CD14-positive monocyte (primary cell): ENCODE measurements around the gene NATD1. TPM values are rescaled to one million over a fixed set of nuclear protein-coding genes. Genes with fewer than 3 reads are reported as not detected.

ENCODE experiments used
- DNase-seq, 3 donors: peaks; one replicate each; pipeline ENCODE4 v3.0.0-alpha.2; 2011 to 2022
- H2AFZ ChIP-seq: 2 replicates; pipeline ENCODE4 v1.6.0; 2012; ENCODE audit warnings: mild to moderate bottlenecking, low read depth, low read length, inconsistent platforms; ENCODE audit not compliant: insufficient read depth, poor library complexity, severe bottlenecking
- H3K27ac ChIP-seq, 2 donors: 1 replicate in 1 of 2; 2 replicates in 1 of 2; pipeline ENCODE4 v1.5.1; 2012 to 2013; ENCODE audit warnings: low read length in 2 of 2, control low read depth in 1 of 2, inconsistent platforms in 1 of 2, low read depth in 1 of 2, mild to moderate bottlenecking in 1 of 2
- H3K27me3 ChIP-seq, 2 donors: one replicate each; pipeline versions ENCODE4 v1.6.0 to v1.6.1; 2011 to 2013; ENCODE audit warnings: low read length in 2 of 2; ENCODE audit not compliant: control insufficient read depth in 2 of 2, insufficient read depth in 2 of 2
- H3K36me3 ChIP-seq, 2 donors: replicated peaks in 1 of 2; 1 replicate in 1 of 2; 2 replicates in 1 of 2; pipeline versions ENCODE4 v1.5.1 to v1.6.1; 2012 to 2013; ENCODE audit warnings: low read length in 2 of 2, control low read depth in 1 of 2, inconsistent platforms in 1 of 2, mild to moderate bottlenecking in 1 of 2; ENCODE audit not compliant: insufficient read depth in 2 of 2, control insufficient read depth in 1 of 2
- H3K4me1 ChIP-seq, 2 donors: 1 replicate in 1 of 2; 2 replicates in 1 of 2; pipeline versions ENCODE4 v1.5.1 to v1.6.1; 2012 to 2013; ENCODE audit warnings: low read length in 2 of 2, control low read depth in 1 of 2, inconsistent platforms in 1 of 2, mild to moderate bottlenecking in 1 of 2, moderate library complexity in 1 of 2; ENCODE audit not compliant: insufficient read depth in 2 of 2, control insufficient read depth in 1 of 2
- H3K4me2 ChIP-seq: replicated peaks from 2 replicates; pipeline ENCODE3; 2012; ENCODE audit warnings: low read length, moderate library complexity, mild to moderate bottlenecking; ENCODE audit not compliant: poor library complexity, severe bottlenecking; ENCODE audit errors: extremely low read depth
- H3K4me3 ChIP-seq, 3 experiments: fragments of 200-600 bp in 1 of 3; sonication (generic) in 1 of 3; replicated peaks in 1 of 3; 1 replicate in 2 of 3; 2 replicates in 1 of 3; pipeline ENCODE4 v1.5.1; 2011 to 2013; ENCODE audit warnings: low read length in 3 of 3, mild to moderate bottlenecking in 3 of 3, control low read depth in 2 of 3, low read depth in 2 of 3, inconsistent platforms in 1 of 3, moderate library complexity in 1 of 3
- H3K79me2 ChIP-seq: 2 replicates; pipeline ENCODE4 v1.6.0; 2012; ENCODE audit warnings: mild to moderate bottlenecking, control low read depth, inconsistent platforms, low read length, moderate library complexity; ENCODE audit not compliant: insufficient read depth
- H3K9ac ChIP-seq: 2 replicates; pipeline ENCODE4 v1.6.0; 2017; ENCODE audit warnings: low read length, mild to moderate bottlenecking; ENCODE audit not compliant: insufficient read depth, poor library complexity, severe bottlenecking
- H3K9me3 ChIP-seq, 2 donors: replicated peaks in 1 of 2; 1 replicate in 1 of 2; 2 replicates in 1 of 2; pipeline versions ENCODE4 v1.5.1 to v1.6.1; 2012 to 2013; ENCODE audit warnings: low read length in 2 of 2, control low read depth in 1 of 2; ENCODE audit not compliant: control insufficient read depth in 1 of 2, insufficient read depth in 1 of 2
- H4K20me1 ChIP-seq: 2 replicates; pipeline ENCODE4 v1.6.0; 2012; ENCODE audit warnings: mild to moderate bottlenecking, low read length, control low read depth, moderate library complexity; ENCODE audit not compliant: insufficient read depth
- H3K27ac Mint-ChIP-seq, 7 donors: one replicate each; pipeline ENCODE4 v1.8.0; 2020; ENCODE audit warnings: mild to moderate bottlenecking in 7 of 7, mixed read lengths in 7 of 7, moderate library complexity in 6 of 7, inconsistent platforms in 2 of 7
- H3K27me3 Mint-ChIP-seq, 3 donors: one replicate each; pipeline ENCODE4 v1.8.0; 2021 to 2022; ENCODE audit warnings: low read depth in 3 of 3, mild to moderate bottlenecking in 3 of 3, mixed read lengths in 3 of 3, moderate library complexity in 3 of 3, inconsistent platforms in 1 of 3
- H3K36me3 Mint-ChIP-seq, 2 donors: one replicate each; pipeline ENCODE4 v1.8.0; 2020; ENCODE audit warnings: mixed read lengths in 2 of 2, inconsistent platforms in 1 of 2, mild to moderate bottlenecking in 1 of 2
- H3K4me1 Mint-ChIP-seq: one replicate; pipeline ENCODE4 v1.8.0; 2020; ENCODE audit warnings: mild to moderate bottlenecking, mixed read lengths
- H3K4me3 Mint-ChIP-seq, 2 donors: one replicate each; pipeline ENCODE4 v1.8.0; 2020; ENCODE audit warnings: mild to moderate bottlenecking in 2 of 2, mixed read lengths in 2 of 2, moderate library complexity in 1 of 2
- H3K9me3 Mint-ChIP-seq, 7 donors: one replicate each; pipeline ENCODE4 v1.8.0; 2020 to 2022; ENCODE audit warnings: mixed read lengths in 7 of 7, mild to moderate bottlenecking in 6 of 7, moderate library complexity in 6 of 7, inconsistent platforms in 2 of 7
- WGBS: methylation state at CpG from one replicate; pipeline ENCODE4 v1.1.5; 2013; ENCODE audit warnings: missing lambda C conversion rate; ENCODE audit not compliant: insufficient coverage; 5-methylcytosine and 5-hydroxymethylcytosine counted together
- intact Hi-C, 2 donors: fragments of 100-400 bp; cut with micrococcal nuclease; formaldehyde crosslinking; loops; one replicate each; pipeline versions ENCODE4 v1.15.0 to v1.15.1; 2023
- polyA plus RNA-seq, 3 donors: library from polyadenylated mRNA; depleted of rRNA in 1 of 3; unstranded in 2 of 3; stranded (reverse) in 1 of 3; fragments of 300-500 nt in 2 of 3; fragments of >200 nt in 1 of 3; fragmentation: Illumina TruSeq in 2 of 3; gene quantifications; 1 replicate in 2 of 3; 2 replicates in 1 of 3; pipeline ENCODE4 v1.2.3, GENCODE V29; 2012 to 2021
- small RNA-seq: library from RNA; depleted of rRNA; stranded (forward); fragments of <200 nt; gene quantifications from one replicate; pipeline ENCODE3, GENCODE V24; 2012; ENCODE audit warnings: low read depth; ENCODE audit not compliant: insufficient read length
- TF ChIP-seq, protein P1 (sequence below): fragments of 200-600 bp; IDR thresholded peaks from one replicate; pipeline ENCODE4 v1.8.0; 2022; ENCODE audit warnings: antibody characterized with exemption, mild to moderate bottlenecking

NATD1 gene
- polyA plus RNA-seq, 3 donors, result 3.0 to 13.6 (median 3.8) TPM

DNA sequence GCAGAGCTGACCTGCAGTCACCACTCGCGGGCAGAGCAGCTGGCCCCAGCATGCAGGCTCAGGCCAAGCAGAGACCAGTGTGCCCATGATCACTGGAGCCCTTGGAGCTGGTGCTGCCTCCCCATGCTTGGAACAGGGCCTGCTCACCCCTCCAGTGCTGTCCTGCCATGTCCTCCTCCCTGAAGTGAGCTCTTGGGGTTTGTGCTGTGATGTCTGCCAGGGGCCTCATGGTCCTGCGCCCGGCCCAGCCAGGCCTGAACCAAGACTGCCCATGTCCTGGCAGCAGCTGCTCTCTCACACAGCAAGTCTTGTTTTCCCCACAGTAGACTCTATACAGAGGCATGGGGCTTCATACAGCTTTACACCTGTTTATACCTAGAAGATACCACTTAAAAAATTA lies 63.8 kb downstream of the NATD1 start:
- Mint-ChIP-seq H3K27ac (peak overlapping the region in 4 of 7 donors; percentile 15 to 37 (median 21)), H3K36me3 (peaks cover 54 to 82% of the 10 kb centered on the region in 2 donors), H3K27me3 (no peaks in the 10 kb centered on the region), H3K9me3 (peaks cover 0 to 3% (median 0%) of the 10 kb centered on the region in 7 donors), H3K4me3 (no peak overlapping the region), H3K4me1 (peaks cover 31% of the 10 kb centered on the region)
- no peaks in the 10 kb centered on the region for H3K27me3 ChIP-seq
- H3K9me3 ChIP-seq, result no peaks in the 10 kb centered on the region
- TF ChIP-seq, protein P1, sequence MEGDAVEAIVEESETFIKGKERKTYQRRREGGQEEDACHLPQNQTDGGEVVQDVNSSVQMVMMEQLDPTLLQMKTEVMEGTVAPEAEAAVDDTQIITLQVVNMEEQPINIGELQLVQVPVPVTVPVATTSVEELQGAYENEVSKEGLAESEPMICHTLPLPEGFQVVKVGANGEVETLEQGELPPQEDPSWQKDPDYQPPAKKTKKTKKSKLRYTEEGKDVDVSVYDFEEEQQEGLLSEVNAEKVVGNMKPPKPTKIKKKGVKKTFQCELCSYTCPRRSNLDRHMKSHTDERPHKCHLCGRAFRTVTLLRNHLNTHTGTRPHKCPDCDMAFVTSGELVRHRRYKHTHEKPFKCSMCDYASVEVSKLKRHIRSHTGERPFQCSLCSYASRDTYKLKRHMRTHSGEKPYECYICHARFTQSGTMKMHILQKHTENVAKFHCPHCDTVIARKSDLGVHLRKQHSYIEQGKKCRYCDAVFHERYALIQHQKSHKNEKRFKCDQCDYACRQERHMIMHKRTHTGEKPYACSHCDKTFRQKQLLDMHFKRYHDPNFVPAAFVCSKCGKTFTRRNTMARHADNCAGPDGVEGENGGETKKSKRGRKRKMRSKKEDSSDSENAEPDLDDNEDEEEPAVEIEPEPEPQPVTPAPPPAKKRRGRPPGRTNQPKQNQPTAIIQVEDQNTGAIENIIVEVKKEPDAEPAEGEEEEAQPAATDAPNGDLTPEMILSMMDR, result no peak
- no peak overlapping the region for H3K4me2 ChIP-seq
- H3K4me1 ChIP-seq, result peaks cover 22% of the 10 kb centered on the region in 2 donors
- peaks cover 42 to 65% of the 10 kb centered on the region in 2 donors for H3K36me3 ChIP-seq
- WGBS, result 100% methylated on average over 4 of the region's 4 CpGs
- no peak overlapping the region for H2AFZ ChIP-seq
- no peak overlapping the region for H3K9ac ChIP-seq
- H4K20me1 ChIP-seq, result peaks cover 3% of the 10 kb centered on the region
- intact Hi-C loops, result no loop called here
- no peak for DNase-seq
- no peaks in the 10 kb centered on the region for H3K79me2 ChIP-seq
- no peak overlapping the region for H3K27ac ChIP-seq
- H3K4me3 ChIP-seq, result no peak overlapping the region

Small RNA genes within 50 kb of the gene (small RNA-seq; reads per million reads assigned to genes)
- not detected for gene RN7SL426P

Other genes with a start within 250 kb of the NATD1 start
- 10 to 100 TPM; 20.4 to 69.9 (median 27.3) TPM for gene USP22, start 210.4 kb downstream of the NATD1 start, polyA plus RNA-seq
- gene DHRS7B, start 126.4 kb downstream of the NATD1 start, polyA plus RNA-seq, result 10 to 100 TPM; 23.2 to 37.8 (median 33.9) TPM
- 10 to 100 TPM; 25.7 to 68.1 (median 59.5) TPM for gene TMEM11, start 39.2 kb downstream of the NATD1 start, polyA plus RNA-seq
- 100 to 1,000 TPM; 107 to 166 (median 164) TPM for gene MAP2K3, start 31.3 kb upstream of the NATD1 start, polyA plus RNA-seq
- not detected for gene KCNJ12, start 122.9 kb upstream of the NATD1 start, polyA plus RNA-seq